Measurements from ENCODE around the gene PNP.
"Not testable (repeated sequence)": the region's sequence is repeated elsewhere in the genome, so short reads cannot be mapped to it uniquely, and the experiment has no call there.

Gene PNP

DNA sequence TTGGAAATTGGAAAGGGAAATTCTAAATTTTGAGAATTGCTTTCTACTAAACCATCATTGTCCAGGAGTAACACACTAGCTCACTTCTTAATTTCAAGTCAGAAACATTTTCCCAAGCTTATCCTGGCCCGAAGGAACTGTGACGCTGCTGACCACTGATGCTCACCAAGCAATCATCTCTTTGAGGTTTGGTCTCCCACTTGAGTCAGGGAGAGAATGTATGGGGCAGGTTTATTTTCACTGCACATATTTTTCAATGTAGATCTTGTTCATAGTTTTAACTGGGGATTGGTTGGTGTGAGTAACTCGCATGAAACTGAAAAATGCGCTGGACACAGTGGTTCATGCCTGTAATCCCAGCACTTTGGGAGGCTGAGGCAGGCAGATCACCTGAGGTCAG, 23.3 kb downstream of the PNP start:
- DNase-seq (ENCODE audit: low spot score): no peak

DNA sequence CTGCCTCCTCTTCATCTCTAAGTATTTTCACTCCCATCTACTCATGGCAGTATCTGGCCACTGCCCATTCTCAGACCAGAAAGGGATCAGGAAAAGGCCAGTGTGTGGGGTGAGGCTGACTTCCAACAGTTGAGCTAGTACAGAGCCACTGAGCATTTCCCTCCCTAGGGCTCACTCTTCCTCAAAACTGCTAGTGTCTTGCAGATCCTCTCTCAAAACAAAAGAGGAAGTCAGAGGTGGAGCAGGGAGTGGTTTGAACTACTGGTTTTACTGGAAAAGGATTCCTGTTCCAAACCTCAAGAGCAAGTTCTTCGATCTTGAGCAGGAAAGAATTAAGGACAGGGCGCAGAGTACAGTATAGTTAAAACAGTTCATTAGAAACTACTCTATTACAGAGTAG, 24.4 kb downstream of the PNP start:
- DNase-seq (ENCODE audit: low spot score): no peak

GRCh38 chr14:20494935-20495766, 25.9 kb downstream of the PNP start:
- DNase-seq (ENCODE audit: low spot score): no peak

GRCh38 chr14:20498622-20499021, 29.4 kb downstream of the PNP start:
- DNase-seq (ENCODE audit: low spot score): no peak

DNA sequence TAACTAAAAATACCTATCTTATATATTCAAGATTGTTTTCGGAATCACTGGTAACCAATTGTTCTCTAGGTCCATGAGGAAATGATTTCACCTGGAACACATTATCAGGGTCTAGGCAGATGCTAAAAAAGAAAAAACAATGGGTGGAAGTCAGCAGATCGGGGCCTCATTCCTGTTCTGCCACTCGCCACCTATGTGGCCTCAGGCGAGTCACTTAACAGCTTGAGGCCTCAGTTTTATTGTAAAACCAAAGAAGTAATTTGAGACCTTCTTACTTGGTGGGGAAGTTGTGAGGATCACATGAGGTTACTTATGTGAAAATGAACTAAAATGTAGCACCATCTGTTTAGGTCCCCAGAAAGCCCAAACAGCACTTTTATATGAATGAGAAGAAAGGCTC, 29.9 kb downstream of the PNP start:
- DNase-seq (ENCODE audit: low spot score): no peak

DNA sequence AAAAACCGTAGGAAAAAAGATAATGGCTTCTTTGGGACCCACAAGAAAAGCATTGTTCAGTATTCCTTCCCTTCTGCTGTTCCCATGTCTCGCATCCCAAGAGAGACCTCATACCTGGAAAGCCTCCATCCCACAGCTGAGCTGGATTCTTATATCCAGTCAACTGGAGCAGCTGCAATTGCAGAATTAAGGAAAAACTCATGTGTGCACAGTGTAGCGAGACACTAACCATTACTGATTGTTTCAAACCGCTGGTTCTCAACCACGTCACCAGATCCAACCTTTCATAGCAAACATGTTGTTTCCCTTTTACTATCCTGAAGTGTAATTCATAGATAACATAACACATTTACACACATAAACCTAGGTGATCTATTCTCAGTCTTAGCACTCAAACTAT, 30.7 kb downstream of the PNP start:
- no peak for DNase-seq (ENCODE audit: low spot score)

- DNase-seq (ENCODE audit: low spot score): no peak
These were observed 32.1 kb downstream of the PNP start for GRCh38 chr14:20501346-20501745.

DNA sequence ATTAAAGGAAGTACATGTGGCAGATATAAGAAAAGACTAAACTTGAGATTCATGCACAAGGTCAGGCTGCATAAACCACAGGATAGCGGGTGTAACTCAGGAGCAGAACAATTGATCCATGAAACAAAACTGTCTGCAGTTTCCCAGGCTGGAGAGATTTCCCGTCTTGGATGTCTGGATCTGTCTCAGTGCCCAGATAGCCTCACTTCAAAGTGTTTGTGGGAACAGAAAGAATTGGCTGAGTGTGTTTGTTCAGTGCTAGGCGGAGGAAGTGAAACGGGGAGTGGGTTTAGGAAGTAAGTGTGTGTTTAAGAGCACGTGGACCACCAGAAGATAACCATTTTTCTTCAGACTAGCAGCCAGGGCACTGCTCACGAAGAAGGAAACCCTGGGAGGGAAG, 34.7 kb downstream of the PNP start:
- no peak for DNase-seq (ENCODE audit: low spot score)

- not testable (repeated sequence) for DNase-seq (ENCODE audit: low spot score)
These were observed 37.1 kb downstream of the PNP start for GRCh38 chr14:20506276-20506675.

- not testable (repeated sequence) for DNase-seq (ENCODE audit: low spot score)
These were observed 37.5 kb downstream of the PNP start for GRCh38 chr14:20506752-20507151.

GRCh38 chr14:20507537-20507936, 38.3 kb downstream of the PNP start:
- not testable (repeated sequence) for DNase-seq (ENCODE audit: low spot score)

- DNase-seq (ENCODE audit: low spot score): no peak
These were observed 39.2 kb downstream of the PNP start for GRCh38 chr14:20508367-20508766.

GRCh38 chr14:20512177-20512905, 43.1 kb downstream of the PNP start:
- DNase-seq (ENCODE audit: low spot score): peak; percentile 17

DNA sequence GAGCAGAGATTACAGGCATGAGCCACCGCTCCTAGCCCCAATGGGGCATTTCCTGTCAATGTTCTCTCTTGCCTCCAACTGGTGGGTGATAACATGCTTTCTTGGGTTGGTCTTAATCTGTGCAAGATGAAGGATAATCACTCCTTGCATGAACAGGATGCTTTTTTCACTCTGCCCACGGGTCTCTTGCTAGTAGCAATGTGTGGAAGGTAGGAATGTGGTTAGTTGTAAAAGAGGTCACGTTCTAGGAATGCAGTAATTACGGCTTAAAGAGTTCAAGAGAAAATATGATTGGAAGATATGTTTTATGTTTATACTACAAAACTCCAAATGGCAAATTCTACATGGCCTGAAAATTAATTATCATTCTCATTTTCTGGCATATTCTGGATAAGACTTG, 46.6 kb downstream of the PNP start:
- no peak for DNase-seq (ENCODE audit: low spot score)

- DNase-seq (ENCODE audit: low spot score): no peak
These were observed 47.7 kb downstream of the PNP start for GRCh38 chr14:20516921-20517320.

DNA sequence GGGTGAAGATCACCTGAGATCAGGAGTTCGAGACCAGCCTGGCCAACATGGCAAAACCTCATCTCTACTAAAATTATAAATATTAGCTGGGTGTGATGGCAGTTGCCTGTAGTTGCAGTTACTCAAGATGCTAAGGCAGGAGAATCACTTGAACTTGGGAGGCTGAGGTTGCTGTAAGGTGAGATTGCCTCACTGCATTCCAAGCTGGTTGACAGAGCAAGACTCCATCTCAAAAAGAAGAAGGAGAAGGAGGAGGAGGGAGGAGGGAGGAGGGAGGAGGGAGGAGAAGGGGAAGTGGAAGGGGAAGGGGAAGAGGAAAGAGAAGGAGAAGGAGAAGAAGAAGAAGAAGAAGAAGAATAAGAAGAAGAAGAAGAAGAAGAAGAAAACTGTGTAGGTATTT, 53.1 kb downstream of the PNP start:
- DNase-seq (ENCODE audit: low spot score): no peak

DNA sequence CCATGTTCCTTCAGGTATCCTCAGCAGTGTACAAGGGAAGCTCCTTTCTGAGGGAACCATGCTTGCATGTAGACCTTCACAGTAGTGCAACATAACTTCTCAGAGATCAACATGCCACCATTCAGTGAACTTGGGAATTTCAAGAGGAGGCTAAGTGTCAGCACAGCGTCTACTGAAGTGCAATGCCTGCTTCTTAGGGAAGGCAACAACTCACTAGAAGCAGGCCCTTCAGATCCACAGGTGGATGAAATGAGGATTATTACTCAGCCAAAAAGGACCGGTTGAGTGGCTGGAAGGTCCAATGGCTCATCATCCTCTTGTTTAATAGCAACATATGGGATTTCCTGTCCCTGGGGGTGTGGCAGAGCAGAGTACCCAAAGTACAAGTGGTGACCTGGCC, 54.8 kb downstream of the PNP start:
- no peak for DNase-seq (ENCODE audit: low spot score)

Data from SW480 (cell line).